Subcutaneous abdominal adipose tissue (tissue), 5 donors: ENCODE data around the gene OST4.

Source experiments
- H3K27ac ChIP-seq: one replicate; pipeline ENCODE4 v1.7.0; 2013; ENCODE audit warnings: low read depth, mild to moderate bottlenecking, inconsistent platforms, low read length, moderate library complexity
- H3K27me3 ChIP-seq, 5 donors: one replicate each; pipeline ENCODE4 v1.7.0; 2013; ENCODE audit warnings: low read length in 5 of 5, inconsistent platforms in 1 of 5; ENCODE audit not compliant: control insufficient read depth in 5 of 5, insufficient read depth in 4 of 5
- H3K36me3 ChIP-seq, 5 donors: one replicate each; pipeline ENCODE4 v1.7.0; 2013; ENCODE audit warnings: low read length in 5 of 5; ENCODE audit not compliant: control insufficient read depth in 5 of 5, insufficient read depth in 5 of 5
- H3K4me1 ChIP-seq, 5 donors: one replicate each; pipeline ENCODE4 v1.7.0; 2013; ENCODE audit warnings: low read length in 5 of 5, mild to moderate bottlenecking in 3 of 5, moderate library complexity in 1 of 5; ENCODE audit not compliant: control insufficient read depth in 5 of 5, insufficient read depth in 5 of 5
- H3K4me3 ChIP-seq, 5 donors: one replicate each; pipeline ENCODE4 v1.7.0; 2013; ENCODE audit warnings: low read length in 5 of 5, low read depth in 1 of 5
- H3K9ac ChIP-seq, 5 donors: one replicate each; pipeline ENCODE4 v1.7.0; 2013; ENCODE audit warnings: low read length in 5 of 5, mild to moderate bottlenecking in 4 of 5, moderate library complexity in 3 of 5
- H3K9me3 ChIP-seq, 5 donors: one replicate each; pipeline ENCODE4 v1.7.0; 2013; ENCODE audit warnings: low read length in 5 of 5; ENCODE audit not compliant: control insufficient read depth in 5 of 5
- donor health status: healthy.
- donor health status: healthy.
- donor health status: healthy.
- donor health status: healthy.
- donor health status: healthy.

Gene OST4

DNA sequence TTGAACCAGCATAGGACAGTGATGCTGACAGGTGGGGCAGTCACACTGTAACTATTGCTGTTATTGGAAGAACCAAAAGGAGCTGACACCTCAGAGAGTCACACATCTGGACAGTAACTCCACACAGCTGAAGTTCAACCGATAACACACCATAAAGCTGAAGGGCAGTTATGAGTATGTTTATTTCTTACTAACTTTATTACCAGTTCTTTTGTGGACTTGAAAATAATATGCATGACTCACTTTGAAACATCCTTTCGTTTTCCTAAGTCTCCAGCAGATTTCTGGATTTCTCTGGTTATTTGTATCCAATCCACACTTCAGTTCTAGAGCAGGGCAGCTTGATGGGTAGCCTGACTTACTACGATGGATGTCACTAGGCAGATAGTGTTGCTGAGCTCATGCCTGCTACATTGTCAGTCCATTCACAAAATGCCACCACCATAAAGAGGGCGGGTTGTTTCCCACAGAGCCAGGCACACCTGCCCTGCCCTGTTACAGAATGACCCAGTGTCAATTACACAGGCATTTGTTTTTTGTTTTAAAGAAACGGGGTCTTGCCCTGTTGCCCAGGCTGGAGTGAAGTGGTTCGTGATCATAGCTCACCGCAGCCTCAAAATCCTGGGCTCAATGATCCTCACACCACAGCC lies 28.3 kb downstream of the OST4 start:
- Histone ChIP-seq H3K4me3 (no peak overlapping the region), H3K27me3 (no peaks in the 10 kb centered on the region), H3K9ac (no peak overlapping the region), H3K36me3 (peaks cover 0 to 37% (median 35%) of the 10 kb centered on the region in 5 donors), H3K27ac (no peak overlapping the region), H3K4me1 (no peaks in the 10 kb centered on the region), H3K9me3 (no peaks in the 10 kb centered on the region)

DNA sequence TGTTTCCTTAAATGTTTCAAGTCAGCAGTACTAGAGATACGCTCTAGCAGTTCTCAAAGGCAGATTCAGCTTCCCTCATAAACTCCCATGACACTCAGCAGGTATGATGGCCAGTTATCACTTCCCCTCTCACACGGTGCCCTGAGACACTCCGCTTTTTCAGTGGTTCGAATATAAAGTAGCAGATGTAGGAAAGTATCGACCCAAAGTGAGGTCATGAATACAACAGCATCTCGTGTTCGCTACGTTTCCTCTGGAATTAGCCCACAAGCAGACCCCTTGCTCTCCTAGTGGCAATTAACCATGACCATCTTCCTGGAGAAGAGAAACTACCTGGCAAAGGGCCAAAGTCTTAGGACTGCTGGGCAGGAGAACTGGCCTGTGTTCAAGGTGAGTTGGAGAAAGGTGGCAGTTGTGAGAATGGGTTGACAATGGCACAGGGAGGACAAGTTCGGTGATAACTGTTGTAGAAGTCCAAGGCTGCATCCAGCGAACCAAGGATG lies 29.2 kb downstream of the OST4 start:
- H3K4me1 ChIP-seq = no peaks in the 10 kb centered on the region
- no peaks in the 10 kb centered on the region for H3K27me3 ChIP-seq
- H3K9me3 ChIP-seq = no peaks in the 10 kb centered on the region
- H3K9ac ChIP-seq = no peak overlapping the region
- no peak overlapping the region for H3K27ac ChIP-seq
- no peak overlapping the region for H3K4me3 ChIP-seq
- H3K36me3 ChIP-seq = peaks cover 0 to 46% (median 44%) of the 10 kb centered on the region in 5 donors

DNA sequence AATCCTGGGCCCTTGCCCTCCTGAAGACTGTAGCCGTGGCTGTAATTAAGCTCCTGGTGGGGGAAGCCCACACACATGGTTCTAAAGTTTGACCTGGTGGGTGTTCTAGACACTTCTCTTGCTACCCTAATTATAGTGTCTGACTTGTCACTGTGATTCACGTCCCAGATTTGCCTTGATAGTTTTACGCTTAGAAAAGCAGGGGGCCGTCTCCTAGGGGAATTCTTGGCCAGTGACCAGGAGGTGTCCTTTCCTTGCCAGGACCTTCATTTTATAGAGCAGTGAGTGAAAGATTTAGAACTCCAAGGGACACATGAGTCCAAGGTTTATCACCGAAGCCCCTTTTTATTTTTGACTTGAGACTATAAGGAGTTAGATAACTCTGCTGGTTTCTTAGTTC lies 29.7 kb downstream of the OST4 start:
- H3K4me3 ChIP-seq = no peak overlapping the region
- H3K9me3 ChIP-seq = no peaks in the 10 kb centered on the region
- no peaks in the 10 kb centered on the region for H3K4me1 ChIP-seq
- peaks cover 0 to 51% (median 49%) of the 10 kb centered on the region in 5 donors for H3K36me3 ChIP-seq
- H3K27ac ChIP-seq = no peak overlapping the region
- H3K9ac ChIP-seq = no peak overlapping the region
- H3K27me3 ChIP-seq = no peaks in the 10 kb centered on the region

DNA sequence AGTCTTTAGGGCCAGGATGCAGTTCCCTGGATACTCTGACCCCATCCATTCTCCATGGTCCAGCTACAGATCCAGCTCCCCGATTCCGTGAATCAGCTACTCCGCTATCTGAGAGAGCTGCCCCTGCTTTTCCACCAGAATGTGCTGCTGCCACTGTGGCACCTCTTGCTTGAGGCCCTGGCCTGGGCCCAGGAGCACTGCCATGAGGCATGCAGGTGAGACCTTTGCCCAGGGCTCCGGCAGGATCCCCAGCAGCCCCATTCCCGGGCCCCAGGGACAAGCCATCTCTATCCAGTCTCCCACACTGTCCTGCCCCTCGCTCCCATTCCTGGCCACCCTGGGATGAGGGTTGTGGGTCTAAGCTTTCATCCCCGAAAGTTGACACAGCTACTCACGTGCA lies 31.2 kb downstream of the OST4 start:
- Histone ChIP-seq H3K9ac (no peak overlapping the region), H3K36me3 (peaks cover 0 to 65% (median 64%) of the 10 kb centered on the region in 5 donors), H3K4me3 (no peak overlapping the region), H3K27ac (no peak overlapping the region), H3K4me1 (peaks cover 0 to 5% (median 3%) of the 10 kb centered on the region in 5 donors), H3K27me3 (no peaks in the 10 kb centered on the region), H3K9me3 (no peaks in the 10 kb centered on the region)

DNA sequence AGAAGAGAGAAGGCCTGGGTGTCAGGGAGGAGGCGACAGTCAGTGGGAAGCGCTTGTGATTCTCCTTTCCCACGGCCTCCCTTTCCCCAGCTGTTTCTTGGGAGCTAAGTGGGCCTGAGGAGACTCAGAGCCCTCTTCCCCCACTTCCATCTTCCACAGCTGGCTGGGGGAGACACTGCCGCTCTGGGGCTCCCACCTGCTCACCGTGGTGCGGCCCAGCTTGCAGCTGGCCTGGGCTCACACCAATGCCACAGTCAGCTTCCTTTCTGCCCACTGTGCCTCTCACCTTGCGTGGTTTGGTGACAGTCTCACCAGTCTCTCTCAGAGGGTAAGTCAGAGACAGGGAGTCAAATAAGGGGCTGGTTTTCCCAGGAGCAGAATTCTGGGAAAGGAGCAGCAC lies 31.6 kb downstream of the OST4 start:
- H3K36me3 ChIP-seq = peaks cover 0 to 70% (median 67%) of the 10 kb centered on the region in 5 donors
- H3K4me1 ChIP-seq = peaks cover 0 to 9% (median 7%) of the 10 kb centered on the region in 5 donors
- no peak overlapping the region for H3K4me3 ChIP-seq

DNA sequence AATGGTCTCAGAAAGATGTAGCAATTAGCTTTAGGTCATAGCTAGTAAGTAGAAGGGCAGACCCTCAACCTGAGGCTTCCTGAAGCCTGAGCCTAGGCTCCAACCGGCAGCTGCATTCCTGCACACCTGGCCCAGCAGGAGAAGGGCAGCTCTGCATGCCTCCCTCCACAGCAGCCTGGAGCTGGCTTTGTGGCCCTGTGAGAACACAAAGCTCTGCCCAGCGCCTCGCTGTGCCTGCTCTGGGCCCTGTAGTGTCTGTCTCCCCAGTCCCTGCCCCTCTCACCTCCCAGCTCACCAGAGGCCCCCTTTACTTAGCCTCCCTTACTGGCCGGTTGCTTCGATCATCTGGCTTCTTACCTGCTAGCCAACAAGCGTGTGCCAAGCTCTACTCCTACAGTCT lies 32.0 kb downstream of the OST4 start:
- Histone ChIP-seq H3K9me3 (no peaks in the 10 kb centered on the region), H3K27me3 (no peaks in the 10 kb centered on the region), H3K4me3 (no peak overlapping the region), H3K27ac (no peak overlapping the region), H3K4me1 (peaks cover 0 to 13% (median 11%) of the 10 kb centered on the region in 5 donors), H3K9ac (no peak overlapping the region), H3K36me3 (peaks cover 0 to 72% (median 67%) of the 10 kb centered on the region in 5 donors)

More for the DNA sequence above, 31.6 kb downstream of the OST4 start:
- Histone ChIP-seq H3K9ac (no peak overlapping the region), H3K27me3 (no peaks in the 10 kb centered on the region), H3K27ac (no peak overlapping the region), H3K9me3 (no peaks in the 10 kb centered on the region)

DNA sequence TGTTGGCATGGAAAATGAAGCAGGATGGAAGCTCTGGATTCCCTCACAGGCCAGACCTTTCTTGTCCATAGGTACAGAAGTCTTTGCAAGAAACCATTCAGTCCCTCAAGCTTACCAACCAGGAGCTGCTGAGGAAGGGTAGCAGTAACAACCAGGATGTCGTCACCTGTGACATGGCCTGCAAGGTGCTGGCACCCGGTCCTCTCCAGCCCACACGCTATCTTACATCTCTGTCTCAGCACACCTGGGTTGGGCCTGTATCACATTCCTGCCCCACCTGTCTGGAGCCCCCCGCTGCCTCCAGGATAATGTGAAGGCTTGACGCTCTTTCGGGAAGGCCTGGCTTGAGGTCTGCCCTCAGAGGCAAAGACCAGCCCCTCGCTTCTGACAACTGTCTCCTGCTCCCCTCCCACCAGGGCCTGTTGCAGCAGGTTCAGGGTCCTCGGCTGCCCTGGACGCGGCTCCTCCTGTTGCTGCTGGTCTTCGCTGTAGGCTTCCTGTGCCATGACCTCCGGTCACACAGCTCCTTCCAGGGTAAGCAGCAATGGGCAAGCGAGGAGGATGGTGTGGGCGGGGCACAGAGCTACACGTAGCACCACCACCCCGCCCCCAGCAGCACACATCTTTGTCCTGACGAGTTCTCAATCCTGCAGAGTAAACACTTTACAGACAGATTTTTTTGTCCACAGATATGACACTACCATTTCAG lies 32.7 kb downstream of the OST4 start:
- H3K4me3 ChIP-seq = no peak overlapping the region
- no peak overlapping the region for H3K9ac ChIP-seq
- H3K27me3 ChIP-seq = no peaks in the 10 kb centered on the region
- H3K9me3 ChIP-seq = no peaks in the 10 kb centered on the region
- H3K36me3 ChIP-seq = peaks cover 0 to 72% (median 67%) of the 10 kb centered on the region in 5 donors
- no peak overlapping the region for H3K27ac ChIP-seq
- H3K4me1 ChIP-seq = peaks cover 2 to 20% (median 17%) of the 10 kb centered on the region in 5 donors

DNA sequence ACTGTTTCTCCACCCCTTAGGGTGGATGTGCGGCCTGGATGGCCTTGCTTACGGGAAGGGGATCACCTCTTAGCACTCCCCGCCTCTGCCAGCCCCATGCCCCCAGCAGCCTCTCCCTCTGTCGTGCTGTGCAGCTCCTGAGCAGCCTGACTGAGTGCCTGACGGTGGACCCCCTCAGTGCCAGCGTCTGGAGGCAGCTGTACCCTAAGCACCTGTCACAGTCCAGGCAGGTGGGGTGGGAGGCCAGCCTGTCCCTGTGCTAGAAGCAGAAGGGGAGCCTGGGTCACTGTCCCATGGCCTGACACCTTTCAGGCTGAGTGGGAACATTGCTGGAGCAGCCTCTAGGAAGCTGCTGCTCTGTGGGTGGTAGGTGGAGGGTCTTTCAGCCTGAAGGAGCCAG lies 33.4 kb downstream of the OST4 start:
- Histone ChIP-seq H3K9me3 (no peaks in the 10 kb centered on the region), H3K27me3 (no peaks in the 10 kb centered on the region), H3K4me3 (no peak overlapping the region), H3K4me1 (peaks cover 2 to 28% (median 25%) of the 10 kb centered on the region in 5 donors), H3K36me3 (peaks cover 0 to 72% (median 67%) of the 10 kb centered on the region in 5 donors), H3K27ac (no peak overlapping the region), H3K9ac (no peak overlapping the region)

DNA sequence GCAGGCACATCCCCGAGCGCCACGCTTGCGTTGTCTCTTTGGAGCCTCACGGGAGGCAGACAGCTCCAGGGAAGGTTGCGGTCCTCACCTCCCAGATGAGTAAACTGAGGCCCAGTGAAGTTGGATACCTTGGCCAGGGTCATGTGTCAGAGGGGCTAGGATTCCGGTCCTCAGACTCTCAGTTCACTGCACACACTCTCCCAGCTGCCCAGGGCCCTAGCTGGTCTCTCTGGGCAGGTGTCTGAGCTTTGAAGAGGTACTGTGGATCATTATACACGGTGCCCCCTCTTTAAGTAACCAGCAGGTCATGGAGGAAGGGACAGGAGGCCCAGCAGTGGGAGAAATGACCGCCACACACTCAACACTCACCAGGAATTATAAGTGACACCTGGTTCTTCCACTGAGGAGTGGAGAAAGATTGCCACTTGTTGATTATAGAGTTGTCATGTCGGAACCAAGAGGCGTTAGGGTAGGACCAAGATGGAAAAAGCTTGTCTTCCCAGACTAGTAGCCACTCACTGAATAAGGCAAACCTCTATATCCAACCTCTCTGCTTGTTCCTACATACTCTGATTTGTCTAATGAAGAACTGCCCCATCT lies 38.1 kb downstream of the OST4 start:
- Histone ChIP-seq H3K27ac (peak overlapping the region; percentile 76), H3K4me1 (peaks cover 2 to 47% (median 38%) of the 10 kb centered on the region in 5 donors), H3K9me3 (no peaks in the 10 kb centered on the region), H3K36me3 (peaks cover 0 to 49% (median 35%) of the 10 kb centered on the region in 5 donors), H3K4me3 (peak overlapping the region; percentile 90 to 98 (median 97)), H3K9ac (peak overlapping the region; percentile 90 to 99 (median 96)), H3K27me3 (no peaks in the 10 kb centered on the region)
